ENCODE data around the gene SDC1.
A peak's percentile ranks its signal among the peaks of the same experiment; 100 is the strongest.

The SDC1 gene

DNA sequence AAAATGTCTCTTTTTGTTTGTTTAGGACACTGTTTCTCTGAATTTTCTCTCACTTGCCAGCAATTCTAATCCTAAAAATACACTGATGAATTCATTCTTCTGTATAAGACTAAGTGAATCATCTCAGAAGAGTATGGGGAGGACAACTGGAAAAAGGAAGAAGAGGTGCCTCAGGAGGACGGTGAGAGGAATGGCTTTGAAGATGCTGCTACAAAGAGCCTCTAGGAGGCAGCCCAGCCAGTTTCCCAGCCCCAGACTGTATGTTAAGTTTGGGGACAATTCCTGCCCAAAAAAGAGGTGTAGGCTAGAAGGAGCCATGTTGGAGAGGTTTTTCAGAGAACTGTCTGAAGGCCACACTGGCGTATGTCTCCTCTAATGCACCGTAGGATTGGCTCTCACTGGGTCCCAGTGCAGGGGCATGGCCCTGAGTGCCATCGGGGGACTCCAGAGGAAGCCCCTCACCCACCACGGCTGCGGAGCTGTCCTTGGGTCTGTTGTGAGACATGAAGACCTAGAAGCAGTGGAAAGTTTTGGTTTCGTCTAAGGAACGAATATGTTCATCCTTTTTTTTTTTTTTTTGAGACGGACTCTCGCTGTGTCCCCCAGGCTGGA, 3.1 kb upstream of the SDC1 start:
- no peak for DNase-seq (ENCODE audit: low spot score)

DNA sequence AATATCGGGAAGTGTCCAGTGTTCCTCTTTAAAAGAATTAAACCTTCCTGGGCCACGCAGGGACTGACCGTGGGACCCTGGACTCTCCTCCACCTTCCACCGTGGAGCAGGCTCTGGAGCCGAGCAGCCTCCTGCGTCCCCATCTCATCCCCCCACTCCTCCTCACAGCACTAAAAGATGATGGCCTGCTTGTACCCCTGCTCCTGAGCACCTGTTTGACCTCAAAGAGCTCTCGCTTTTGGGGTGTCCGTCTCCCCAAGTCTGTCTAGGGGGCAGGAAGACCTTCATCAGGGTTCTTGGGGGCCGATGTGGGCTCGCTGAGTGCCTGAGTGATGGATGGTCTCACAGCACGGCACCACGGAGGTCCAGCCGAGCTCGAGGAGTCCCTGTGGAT, 1.2 kb upstream of the SDC1 start:
- DNase-seq (ENCODE audit: low spot score), result no peak

DNA sequence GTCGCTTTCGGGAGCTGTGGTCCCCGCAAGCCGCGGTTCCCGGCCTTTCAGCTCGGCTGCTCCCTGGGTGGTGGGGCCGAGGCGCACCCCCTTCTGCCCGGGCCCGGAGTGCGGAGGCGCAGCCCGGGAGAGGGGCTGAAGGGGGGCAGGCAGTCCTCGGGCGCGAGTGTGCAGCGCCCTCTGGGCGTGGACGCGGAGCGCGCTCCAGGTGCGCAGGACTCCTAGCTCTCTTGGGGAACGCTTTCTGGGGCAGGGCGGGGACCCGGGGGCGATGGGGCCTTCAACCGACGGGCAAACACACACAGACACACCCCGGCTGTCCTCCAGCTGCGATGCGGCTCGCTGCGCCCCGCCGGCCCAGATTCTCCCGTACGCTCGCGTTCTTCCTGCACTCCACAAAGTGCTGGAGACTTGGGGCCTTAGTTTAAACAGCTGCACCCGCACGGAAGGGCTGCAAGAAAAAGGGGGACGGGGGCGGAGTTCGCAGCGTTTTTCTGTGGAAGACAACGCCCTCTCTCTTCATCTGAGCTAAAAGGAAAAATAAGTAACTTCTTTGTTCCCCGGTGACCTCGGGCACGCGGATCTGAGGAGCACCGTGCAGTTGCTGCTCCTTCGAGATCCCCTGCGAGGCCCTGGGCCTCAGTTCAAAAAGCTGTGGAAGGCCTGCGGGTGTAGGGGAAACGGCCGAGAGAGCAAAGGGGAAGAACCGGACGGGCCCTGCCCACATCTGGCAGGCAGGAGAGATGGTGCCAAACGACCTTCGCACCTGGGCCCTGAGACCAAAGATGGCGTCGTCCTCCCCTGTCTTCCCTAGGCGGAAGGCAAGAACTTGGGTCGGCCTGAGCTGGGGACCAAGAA, 593 bp upstream of the SDC1 start:
- DNase-seq (ENCODE audit: low spot score), result peak; percentile 79

DNA sequence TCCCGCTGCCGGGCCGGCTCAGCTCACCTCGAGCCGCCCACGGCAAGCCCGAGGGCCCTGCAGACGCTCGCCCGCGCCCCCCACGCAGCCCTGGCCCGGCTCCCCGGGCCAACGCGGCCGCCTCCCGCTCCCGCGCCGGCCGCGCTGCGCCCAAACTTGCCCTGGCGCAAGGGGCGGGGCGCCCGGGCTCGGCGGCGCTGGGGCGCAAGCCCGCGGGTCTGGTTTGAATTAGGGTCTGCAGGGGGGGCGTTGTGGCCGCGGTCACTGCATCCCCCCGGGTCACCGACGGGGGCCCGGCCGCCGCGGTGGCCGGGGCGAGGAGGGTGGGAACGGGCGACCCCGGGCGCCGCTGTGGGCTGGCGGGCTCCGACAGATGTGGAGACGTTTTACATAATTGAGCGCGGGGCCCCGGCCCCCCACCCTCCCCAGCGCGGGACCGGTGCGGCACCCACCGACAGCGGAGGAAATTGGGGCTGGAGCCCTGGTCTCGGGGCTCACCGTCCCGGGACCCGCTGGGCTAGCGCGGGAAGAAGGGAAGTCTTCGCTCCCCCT, 690 bp downstream of the SDC1 start:
- DNase-seq (ENCODE audit: low spot score), result peak; percentile 64

DNA sequence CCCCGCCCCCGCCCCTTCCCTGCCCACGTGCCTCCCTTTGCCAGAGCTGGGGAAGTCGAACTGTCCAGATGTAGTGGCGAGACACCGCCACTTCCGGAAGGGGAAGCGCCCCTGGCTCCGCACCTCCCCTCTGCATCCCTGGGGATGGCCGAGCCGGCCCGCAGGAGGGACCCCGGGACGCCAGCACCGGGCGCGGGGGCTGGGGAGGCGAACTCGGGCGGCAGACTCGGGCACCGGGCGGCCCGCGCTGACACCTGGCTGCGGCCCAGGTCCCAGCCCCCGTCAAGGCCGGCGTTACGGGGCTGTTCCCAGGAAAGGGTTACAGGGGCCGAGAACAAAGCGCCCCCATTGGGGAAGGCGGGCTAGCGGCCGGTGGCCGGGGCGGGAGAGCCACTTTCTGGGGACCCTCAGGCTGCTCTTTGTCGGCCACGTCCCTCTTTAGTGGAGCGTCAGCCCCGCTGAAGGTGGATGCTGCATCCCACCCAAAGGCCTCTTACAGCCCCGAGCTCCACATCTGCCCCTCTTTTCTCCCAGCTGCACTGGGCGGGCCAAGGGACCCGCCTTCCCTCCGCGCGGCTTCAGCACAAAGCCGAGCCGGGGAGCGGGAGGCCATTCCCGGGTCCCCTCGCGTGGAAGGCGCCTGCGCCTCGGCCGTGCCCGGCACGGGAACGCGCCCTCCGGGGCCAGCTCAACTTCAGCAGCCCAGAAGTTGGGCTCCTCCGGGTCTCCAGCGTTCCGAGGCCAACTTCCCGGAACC, 1.3 kb downstream of the SDC1 start:
- peak; percentile 72 for DNase-seq (ENCODE audit: low spot score)

DNA sequence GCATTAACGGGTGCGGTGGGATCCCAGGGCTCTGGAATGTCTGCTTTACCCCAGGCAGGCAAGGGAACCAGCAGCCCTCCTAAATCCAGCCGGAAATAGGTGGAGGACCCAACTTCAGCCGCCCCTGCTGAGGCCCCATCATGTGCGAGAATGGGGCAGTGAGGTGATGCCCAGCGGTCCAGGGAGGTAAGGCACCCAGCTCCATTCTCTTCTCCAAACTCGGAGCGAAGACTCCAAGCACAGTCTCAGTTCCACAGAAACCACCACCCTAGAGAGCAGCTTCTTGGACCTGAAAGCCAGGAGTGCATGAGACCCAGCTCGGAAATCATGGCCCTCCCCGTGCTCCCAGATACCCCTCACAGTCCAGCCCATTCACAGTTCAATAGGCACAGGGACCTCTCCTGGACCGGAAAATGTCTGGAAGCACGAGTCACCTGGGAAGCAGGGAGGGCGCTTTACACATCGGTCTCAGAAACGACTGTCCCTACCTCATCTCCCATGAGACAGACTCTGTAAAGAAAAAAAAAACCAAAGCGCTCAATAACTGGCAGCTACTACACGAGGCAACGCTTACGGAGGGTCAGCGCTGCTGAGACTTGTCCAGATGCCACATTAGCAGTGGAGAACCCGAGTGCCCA, 2.0 kb downstream of the SDC1 start:
- no peak for DNase-seq (ENCODE audit: low spot score)

DNA sequence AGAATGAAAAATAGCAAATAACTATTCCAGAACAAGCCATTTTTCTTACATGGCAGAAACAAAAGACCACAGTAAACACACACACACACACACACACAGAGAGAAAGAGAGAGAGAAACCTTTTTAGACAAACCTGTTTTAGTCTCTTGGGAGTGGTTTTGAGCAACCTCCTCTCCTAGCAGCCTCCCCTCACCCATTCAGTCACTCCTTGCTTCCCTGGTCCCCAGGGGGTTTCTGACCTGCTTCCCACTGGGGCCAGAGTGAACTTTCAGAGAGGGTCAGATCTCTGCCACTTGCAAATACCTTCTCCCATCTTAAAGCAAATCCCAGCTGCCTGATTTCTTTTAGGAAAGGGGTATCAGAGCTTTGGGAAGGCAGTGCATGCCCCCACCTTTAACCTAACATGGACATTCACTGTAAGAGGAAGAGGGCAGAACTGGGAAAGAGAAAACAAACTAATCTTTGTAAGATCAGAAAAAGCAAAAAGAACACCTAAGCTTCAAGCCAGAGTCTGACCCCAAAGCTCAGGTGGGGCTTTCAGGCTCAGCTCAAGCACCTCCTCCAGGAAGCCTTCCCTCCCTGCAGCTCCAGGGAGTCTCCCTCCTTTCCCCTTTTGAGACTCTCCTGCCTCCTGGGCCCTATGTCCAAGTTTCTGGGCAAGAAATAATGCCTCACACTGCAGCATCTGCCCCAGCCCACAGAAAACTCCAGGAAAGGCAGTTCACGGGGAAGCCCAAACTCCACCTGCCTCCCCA, 2.7 kb downstream of the SDC1 start:
- DNase-seq (ENCODE audit: low spot score), result no peak

DNA sequence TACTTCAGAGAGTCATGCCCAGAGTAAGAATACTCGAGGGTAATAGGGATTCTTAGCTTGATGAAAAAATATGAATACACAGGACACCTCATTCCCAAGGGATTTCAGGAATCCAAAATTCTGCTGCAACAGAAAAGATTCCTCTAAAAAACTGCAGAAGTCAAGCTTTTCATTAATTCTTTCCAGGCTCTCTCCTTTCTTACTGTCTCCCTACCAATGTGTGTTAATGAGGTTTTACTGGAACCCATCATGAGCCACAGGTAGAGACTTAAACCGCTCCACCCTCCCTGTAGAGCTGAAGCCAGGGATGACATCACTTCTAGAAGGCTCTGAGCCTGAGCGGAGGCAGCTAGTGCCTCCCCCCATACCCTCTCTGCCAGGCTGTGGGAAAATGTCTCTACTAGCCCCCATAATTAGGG, 3.4 kb downstream of the SDC1 start:
- no peak for DNase-seq (ENCODE audit: low spot score)

DNA sequence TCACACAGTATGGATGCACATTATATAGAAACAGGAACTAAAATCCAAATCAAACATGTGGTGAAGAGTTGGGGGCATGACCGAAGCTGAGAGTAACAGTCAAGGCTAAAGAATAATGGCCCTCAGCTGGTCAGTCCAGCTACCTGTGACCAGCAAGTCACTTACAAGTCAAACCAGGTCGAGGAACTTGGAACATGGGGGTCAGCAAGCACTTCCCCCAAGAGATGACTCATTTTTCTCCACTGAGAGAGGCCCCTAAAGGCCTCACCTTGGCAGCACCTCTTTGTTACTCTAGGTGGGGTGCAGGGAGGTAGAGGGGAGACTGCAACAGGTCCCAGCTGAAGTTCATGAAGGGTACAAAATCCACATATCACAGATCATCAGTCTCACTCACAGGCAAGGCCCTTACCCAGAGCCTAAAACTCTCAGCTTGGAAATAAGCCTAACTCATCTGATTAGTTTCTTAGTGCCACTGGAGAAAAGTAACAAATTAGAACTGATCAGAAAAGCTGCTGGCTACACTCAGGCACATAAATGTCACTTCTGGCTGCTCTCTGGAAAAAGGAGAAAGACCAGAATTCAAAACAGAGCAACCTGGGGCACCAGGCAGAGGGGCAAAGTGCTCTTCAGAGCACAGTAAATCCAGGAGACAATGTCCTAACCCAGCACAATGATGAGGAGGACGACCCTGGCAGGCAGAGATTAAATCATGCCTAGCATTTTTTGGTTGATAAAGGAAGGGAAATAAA, 4.0 kb downstream of the SDC1 start:
- no peak for DNase-seq (ENCODE audit: low spot score)

DNA sequence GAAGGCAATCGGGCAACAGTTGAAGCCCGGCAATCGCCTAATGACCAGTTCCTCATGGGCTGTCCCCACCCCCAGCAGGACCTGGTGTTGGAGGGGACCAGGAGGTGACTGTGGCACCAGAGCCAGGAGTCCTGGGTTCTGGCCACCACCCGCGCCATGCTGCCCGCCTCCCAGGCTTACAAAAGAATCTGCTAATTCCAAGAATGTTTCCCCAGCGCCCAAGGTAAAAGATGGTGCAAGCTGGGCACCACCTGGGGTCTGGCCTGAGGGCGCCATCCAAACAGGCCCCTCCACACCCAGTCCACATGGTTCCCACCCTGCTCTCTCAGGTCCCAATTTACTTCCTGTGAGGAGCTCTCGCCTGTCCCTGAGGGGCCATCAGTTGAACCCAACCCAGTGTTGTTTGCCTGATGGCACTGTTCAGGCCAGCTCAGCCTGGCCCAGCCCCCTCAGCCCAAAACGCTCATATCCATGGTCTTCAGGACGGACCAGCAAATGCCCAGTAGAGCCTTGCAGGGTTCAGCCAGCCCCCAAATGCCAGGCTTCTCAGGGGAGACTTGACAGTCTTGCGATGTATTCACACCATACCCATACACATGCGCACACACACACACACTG, 5.1 kb downstream of the SDC1 start:
- no peak for DNase-seq (ENCODE audit: low spot score)

DNA sequence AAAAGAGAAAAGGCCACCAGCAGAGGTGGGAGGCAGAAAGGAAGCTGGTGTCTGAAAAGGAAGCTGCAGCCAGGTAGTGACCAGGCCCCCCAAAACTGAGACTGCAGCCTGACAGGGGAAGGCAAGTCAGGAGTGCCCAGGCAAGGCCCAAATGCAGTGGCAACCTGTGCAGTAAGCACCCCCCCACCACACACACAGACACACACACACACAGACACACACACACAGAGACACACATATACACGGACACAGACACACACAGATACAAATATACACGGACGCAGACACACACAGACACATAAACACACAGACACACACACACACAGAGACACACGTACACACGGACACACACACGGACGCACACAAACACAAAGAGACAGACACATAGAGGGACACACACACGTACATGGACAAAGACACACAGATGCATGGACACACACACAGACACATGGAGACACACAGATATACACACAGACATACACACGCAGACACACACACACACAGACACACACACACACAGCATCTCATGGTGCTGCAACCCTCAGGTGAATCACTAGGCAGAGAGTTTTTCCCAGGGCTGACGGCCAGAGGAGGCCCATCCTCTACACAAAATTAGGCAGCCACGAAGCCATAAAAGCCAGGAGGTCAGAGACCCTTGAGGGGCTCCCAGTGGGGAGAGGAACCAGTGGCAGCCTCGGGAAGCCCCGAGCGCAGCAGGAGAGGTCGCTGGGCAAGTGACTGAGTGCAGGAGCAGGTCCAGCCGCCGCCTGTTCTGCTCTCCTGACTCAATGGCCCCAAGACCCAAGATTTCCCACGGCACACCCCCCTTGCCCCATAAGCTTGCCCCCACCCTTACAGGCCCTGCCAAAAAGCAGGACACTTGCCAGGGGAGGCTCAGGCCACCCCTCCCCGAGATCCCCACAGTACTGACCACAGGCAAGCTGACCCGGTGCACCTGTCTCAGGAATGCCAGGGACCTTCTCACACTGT, 6.3 kb downstream of the SDC1 start:
- no peak for DNase-seq (ENCODE audit: low spot score)

DNA sequence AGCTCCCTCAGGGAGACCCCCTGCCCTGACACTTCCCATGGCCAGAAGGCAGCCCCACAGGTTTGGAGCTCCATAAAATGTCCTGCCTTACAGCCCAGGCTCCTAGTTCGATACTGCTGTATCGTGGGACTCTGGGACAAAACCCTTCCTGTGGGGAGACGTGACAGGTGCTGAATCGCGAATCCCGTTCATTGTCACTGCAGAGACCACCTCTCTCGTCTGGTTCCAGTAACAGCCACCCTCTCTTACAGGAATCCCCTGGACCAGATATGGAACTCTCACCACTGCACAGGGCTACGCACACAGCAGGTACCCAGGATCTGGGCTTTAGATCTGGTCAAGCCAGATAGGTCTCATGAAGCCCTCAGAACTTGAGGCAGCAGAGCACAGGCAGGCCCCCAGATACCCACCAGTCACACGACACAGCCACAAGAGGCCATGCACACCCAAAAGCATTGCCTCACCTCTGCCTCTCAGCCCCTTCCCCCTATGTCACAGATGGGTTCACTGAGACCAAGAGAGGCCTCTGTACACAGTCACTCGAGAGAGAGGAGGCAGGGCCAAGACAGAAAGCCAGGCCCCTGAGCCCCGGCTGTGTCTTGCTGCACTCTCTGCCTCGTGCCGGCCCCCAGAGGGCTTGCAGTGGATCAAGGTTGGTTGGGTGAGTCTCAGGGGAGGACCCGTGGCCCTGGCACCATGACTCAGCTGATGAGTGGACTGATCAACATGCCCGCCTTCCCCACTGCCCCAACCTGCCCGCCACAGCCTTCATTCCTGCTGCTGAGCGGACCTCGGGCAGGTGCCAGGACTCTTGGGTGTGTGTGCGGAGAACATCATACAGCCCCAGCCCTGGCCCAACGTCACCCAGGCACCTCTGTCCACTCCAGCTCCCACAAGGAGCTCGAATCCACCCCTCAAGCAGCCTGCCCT, 7.6 kb downstream of the SDC1 start:
- no peak for DNase-seq (ENCODE audit: low spot score)

DNA sequence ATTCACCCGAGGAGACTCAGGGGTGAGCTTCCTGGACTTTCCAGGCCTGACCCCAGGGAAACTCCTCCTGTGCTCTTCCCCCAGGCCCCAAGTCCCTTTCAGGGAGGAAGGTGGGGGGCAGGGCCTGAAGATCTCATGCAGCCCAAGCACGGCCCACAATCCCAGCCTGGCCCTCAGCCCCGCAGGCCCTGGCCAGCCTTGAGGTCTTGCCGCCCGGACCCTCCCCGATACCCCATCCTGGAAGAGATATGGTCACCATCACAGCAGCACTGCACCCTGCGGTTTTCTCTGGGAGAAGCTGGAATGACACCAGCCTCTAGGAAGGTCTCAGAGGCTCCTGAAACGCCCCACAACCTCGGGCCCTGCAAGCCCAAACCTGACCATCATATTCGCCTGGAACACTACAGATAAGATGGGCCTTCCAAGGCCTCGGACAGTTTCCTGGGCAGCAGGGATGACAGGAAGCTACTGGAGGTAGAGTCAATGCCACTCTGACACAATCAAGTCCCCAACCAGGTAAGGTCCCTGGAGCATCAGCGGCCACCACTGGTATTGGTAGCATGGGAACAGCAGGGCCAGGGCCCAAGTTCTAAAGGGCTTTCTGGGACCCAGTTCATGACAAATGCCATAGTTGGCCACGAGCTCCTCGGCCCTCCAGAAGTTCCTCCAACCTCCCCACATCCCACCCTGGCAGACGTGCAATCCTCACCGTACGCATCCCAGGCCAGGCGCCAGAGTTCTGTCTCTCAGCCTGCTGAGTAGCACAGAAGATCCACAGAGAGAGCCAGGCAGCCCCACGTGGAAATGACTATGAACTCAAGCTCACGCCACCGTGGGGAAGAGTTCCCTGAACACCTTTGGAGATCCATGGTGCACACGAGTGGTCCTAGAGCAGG, 8.6 kb downstream of the SDC1 start:
- no peak for DNase-seq (ENCODE audit: low spot score)

DNA sequence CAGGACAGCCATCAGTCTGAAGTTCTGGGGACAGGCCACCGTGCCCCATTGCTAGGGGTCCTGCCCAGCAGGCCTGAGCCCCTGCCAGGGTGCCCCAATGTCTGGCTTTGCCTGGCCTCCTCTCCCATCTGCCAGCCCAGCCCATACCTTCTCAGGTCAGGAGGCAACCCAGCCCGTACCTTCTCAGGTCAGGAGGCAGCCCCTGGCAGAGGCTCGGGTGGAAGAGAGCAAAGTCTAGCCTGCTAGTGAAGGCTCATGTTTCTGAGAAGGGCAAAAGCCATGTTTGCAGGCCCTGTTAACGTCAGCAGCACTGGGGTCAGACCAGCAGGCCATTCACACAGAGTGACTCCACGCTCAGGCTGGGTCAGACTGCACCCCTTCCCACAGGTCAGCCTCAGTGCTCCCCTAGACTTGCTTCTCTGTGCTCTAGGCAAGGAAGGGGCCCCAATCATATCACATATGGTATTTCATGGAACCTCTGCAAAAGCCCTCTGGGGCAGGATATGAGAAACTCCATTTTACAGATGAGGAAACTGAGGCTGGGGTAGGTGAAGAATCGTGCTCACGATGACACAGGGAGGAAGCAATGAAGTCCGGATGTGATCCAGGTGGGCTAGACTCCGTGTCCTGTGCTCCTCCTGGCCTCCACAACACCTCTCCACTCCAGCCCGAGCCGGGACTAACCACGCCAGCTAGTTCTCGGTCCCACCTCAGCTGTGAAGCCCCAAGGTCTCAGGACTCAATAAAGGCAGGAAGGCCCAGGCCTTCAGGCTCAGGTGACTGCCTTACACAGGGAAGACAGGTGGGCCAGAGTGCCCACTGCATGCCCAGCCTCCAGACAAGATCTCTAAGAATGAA, 9.5 kb downstream of the SDC1 start:
- DNase-seq (ENCODE audit: low spot score), result no peak

DNA sequence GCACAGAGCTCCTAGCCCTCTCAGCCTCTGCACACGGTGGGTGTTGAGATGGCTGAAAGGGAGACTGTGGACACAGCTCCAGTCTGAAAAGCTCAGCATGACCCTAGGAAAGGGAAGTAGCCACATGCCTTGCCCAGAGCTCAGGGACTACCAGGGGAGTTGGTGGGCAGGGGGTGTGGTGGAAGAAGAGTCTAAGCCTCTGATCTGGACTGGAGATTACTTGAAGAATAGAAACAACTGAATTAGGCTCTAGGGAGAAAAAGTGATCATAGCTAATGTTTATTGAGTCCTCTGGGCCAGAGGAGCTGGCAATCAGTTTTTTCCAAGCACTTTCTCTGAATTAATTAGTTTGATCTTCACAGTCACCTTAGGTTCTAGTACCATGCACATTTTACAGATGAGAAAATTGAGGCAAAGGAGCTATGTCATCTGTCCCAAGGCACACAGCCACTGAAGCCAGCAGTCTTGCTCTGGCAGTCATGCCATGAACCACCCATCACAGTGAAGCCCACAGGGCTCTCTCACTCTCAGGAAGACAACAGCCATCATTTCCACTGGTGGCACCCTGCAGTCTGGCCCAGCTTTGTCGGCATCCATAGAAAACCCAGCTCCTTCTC, 10.3 kb downstream of the SDC1 start:
- no peak for DNase-seq (ENCODE audit: low spot score)
